ENCODE measurements around the gene UXS1. TPM values are rescaled to one million over a fixed set of nuclear protein-coding genes. Genes with fewer than 3 reads are reported as not detected.

The UXS1 gene
- total and polyA plus RNA-seq, 9 of the 15 experiments (the other 6 are each of a cell fraction or from before 2014, with no cell fraction given) = 5.8 to 25.8 (median 15.0) TPM

DNA sequence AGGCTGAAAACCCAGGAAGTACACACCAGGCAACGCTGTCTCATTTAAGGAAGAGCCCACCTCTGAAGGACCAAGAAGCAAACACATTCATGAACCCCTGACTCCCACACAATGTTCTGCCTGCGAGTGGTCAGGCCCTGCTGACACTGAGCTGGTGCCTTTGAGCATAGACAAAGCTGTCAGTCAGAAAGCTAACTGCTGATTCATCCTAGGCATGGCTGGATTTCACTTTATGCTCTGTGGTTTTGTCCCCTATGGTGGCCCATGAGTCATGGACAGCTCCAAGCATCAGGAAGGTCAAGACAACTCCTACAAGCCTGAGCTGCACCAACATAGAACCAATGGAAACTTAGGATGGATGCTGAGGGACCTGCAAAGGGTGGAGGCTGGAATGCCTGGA lies 78.9 kb downstream of the UXS1 start (continued):
- no peak for TF ChIP-seq IRF2 (CRISPR knock-in tag; IDR thresholded peaks at IDR 0.05)
- TF ChIP-seq NR2C1 (IDR thresholded peaks at IDR 0.05) = no peak
- 0 out of 2 replicates have a peak, but pooled peaks have one; percentile 14 for TF ChIP-seq NR2C1 (tag; IDR thresholded peaks at IDR 0.05)
- no peak for TF ChIP-seq RREB1 (CRISPR knock-in tag; IDR thresholded peaks at IDR 0.05)
- TF ChIP-seq ZNF717 (CRISPR knock-in tag; IDR thresholded peaks at IDR 0.05) = no peak
- TF ChIP-seq, protein P1, sequence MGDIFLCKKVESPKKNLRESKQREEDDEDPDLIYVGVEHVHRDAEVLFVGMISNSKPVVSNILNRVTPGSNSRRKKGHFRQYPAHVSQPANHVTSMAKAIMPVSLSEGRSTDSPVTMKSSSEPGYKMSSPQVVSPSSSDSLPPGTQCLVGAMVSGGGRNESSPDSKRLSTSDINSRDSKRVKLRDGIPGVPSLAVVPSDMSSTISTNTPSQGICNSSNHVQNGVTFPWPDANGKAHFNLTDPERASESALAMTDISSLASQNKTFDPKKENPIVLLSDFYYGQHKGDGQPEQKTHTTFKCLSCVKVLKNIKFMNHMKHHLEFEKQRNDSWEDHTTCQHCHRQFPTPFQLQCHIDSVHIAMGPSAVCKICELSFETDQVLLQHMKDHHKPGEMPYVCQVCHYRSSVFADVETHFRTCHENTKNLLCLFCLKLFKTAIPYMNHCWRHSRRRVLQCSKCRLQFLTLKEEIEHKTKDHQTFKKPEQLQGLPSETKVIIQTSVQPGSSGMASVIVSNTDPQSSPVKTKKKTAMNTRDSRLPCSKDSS (IDR thresholded peaks at IDR 0.05; ENCODE audit: low read depth, partially characterized antibody) = no peak
- TF ChIP-seq CEBPG (CRISPR knock-in tag; IDR thresholded peaks at IDR 0.05) = no peak
- no peak for TF ChIP-seq CEBPG (tag; conservative IDR thresholded peaks at IDR 0.05 in 1 of 2, IDR thresholded peaks at IDR 0.05 in 1 of 2)
- TF ChIP-seq CREB3 (tag; conservative IDR thresholded peaks at IDR 0.05; ENCODE audit: low read depth) = no peak
- no peak for TF ChIP-seq ELK3 (CRISPR knock-in tag; IDR thresholded peaks at IDR 0.05)
- no peak for TF ChIP-seq MBD1 (CRISPR knock-in tag; IDR thresholded peaks at IDR 0.05)
- TF ChIP-seq ZNF133 (CRISPR knock-in tag; IDR thresholded peaks at IDR 0.05) = no peak
- TF ChIP-seq RCOR1 (IDR thresholded peaks at IDR 0.05; ENCODE audit: borderline replicate concordance in 1 of 2, low read depth in 2 of 2, low read length in 2 of 2) = peak in 1 of 2 experiments; percentile 73; a peak in 1 of 4 replicates
- TF ChIP-seq, protein P2, sequence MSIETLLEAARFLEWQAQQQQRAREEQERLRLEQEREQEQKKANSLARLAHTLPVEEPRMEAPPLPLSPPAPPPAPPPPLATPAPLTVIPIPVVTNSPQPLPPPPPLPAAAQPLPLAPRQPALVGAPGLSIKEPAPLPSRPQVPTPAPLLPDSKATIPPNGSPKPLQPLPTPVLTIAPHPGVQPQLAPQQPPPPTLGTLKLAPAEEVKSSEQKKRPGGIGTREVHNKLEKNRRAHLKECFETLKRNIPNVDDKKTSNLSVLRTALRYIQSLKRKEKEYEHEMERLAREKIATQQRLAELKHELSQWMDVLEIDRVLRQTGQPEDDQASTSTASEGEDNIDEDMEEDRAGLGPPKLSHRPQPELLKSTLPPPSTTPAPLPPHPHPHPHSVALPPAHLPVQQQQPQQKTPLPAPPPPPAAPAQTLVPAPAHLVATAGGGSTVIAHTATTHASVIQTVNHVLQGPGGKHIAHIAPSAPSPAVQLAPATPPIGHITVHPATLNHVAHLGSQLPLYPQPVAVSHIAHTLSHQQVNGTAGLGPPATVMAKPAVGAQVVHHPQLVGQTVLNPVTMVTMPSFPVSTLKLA (conservative IDR thresholded peaks at IDR 0.05) = peak in 1 of 2 experiments; percentile 66; a peak in 2 of 4 replicates

Measured in K562 (cell line).